BE2C (cell line): ENCODE data around the gene PLB1.

Experiments
- DNase-seq: peaks from one replicate; pipeline ENCODE4 v3.0.0-alpha.2; 2020
- H3K27me3 ChIP-seq: fragments of 250-450 bp; sonication (Bioruptor Pico); 2 replicates; pipeline ENCODE4 v1.5.1; 2020; ENCODE audit warnings: mild to moderate bottlenecking
- H3K36me3 ChIP-seq: fragments of 250-450 bp; sonication (Bioruptor Pico); 2 replicates; pipeline ENCODE4 v1.5.1; 2020; ENCODE audit warnings: mild to moderate bottlenecking
- H3K4me1 ChIP-seq: fragments of 250-450 bp; sonication (Bioruptor Pico); 2 replicates; pipeline ENCODE4 v1.5.1; 2020
- H3K4me3 ChIP-seq: 2 replicates; pipeline ENCODE4 v1.5.1; 2011; ENCODE audit warnings: low read depth, low read length
- H3K9me3 ChIP-seq: fragments of 250-450 bp; sonication (Bioruptor Pico); 2 replicates; pipeline ENCODE4 v1.5.1; 2020
- CTCF ChIP-seq: IDR thresholded peaks from 2 replicates; pipeline ENCODE4 v1.5.1; 2012; ENCODE audit warnings: mild to moderate bottlenecking, low read depth, low read length

Gene PLB1

GRCh38 chr2:28512607-28512965 is 16.7 kb downstream of the PLB1 start:
- H3K4me3 ChIP-seq = no peak overlapping the region
- H3K36me3 ChIP-seq = no peaks in the 10 kb centered on the region
- DNase-seq = no peak
- no peak for TF ChIP-seq CTCF
- no peaks in the 10 kb centered on the region for H3K27me3 ChIP-seq
- H3K4me1 ChIP-seq = peaks cover 14% of the 10 kb centered on the region
- H3K9me3 ChIP-seq = no peaks in the 10 kb centered on the region

GRCh38 chr2:28513097-28513496 is 17.2 kb downstream of the PLB1 start:
- Histone ChIP-seq H3K9me3 (no peaks in the 10 kb centered on the region), H3K27me3 (no peaks in the 10 kb centered on the region), H3K36me3 (no peaks in the 10 kb centered on the region), H3K4me1 (peaks cover 10% of the 10 kb centered on the region), H3K4me3 (no peak overlapping the region)
- TF ChIP-seq CTCF = no peak
- DNase-seq = peak; percentile 22

GRCh38 chr2:28515176-28515751 is 19.4 kb downstream of the PLB1 start:
- no peak for TF ChIP-seq CTCF
- H3K27me3 ChIP-seq = no peaks in the 10 kb centered on the region
- no peak overlapping the region for H3K4me3 ChIP-seq
- peaks cover 10% of the 10 kb centered on the region for H3K4me1 ChIP-seq
- DNase-seq = no peak
- H3K36me3 ChIP-seq = no peaks in the 10 kb centered on the region
- H3K9me3 ChIP-seq = no peaks in the 10 kb centered on the region

- Histone ChIP-seq H3K36me3 (no peaks in the 10 kb centered on the region), H3K4me1 (peaks cover 10% of the 10 kb centered on the region), H3K4me3 (no peak overlapping the region), H3K27me3 (no peaks in the 10 kb centered on the region), H3K9me3 (no peaks in the 10 kb centered on the region)
- TF ChIP-seq CTCF = no peak
- no peak for DNase-seq
These were observed 20.6 kb downstream of the PLB1 start for GRCh38 chr2:28516430-28516829.

DNA sequence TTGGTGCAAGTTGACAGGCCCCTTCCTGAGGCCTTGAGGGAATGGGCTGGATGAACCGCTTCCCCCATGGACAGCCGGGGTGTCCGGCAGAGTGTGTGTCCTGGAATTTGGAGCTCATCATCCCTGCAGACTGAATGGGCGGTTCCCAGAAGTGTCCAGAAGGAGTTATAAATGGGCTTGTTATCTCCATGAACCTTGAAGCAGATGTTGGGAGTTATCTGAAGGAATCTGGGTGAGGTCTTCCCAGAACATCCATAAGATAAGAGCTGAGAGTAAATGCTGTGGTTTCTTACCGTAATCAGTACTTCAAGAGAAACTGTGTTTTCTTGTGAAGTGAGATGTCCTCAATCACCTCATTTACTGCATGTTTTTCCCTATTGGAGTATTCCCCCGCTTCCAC is 21.1 kb downstream of the PLB1 start:
- no peak overlapping the region for H3K4me3 ChIP-seq
- H3K36me3 ChIP-seq = no peaks in the 10 kb centered on the region
- no peaks in the 10 kb centered on the region for H3K9me3 ChIP-seq
- DNase-seq = no peak
- H3K27me3 ChIP-seq = no peaks in the 10 kb centered on the region
- TF ChIP-seq CTCF = no peak
- peaks cover 10% of the 10 kb centered on the region for H3K4me1 ChIP-seq

DNA sequence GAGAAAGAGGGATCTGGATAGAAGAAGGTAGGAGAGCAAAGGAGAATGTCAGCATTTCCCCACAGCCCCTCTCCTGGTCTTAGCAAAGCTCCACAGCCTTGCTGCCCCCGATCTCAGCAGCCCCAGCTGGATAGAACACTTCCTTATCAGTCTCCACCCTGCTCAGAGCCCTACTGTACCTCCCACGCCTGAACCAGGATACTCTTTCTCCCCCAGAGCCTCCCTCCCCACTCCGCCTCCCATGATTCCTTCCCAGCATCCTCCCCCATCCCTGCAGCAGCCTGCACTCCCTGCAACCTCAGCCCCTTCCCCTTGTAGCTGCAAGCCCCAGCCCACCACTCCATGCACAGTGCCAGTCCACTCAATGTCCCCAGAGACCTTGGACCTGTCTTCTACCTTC is 25.8 kb downstream of the PLB1 start:
- Histone ChIP-seq H3K27me3 (no peaks in the 10 kb centered on the region), H3K4me3 (no peak overlapping the region), H3K36me3 (no peaks in the 10 kb centered on the region), H3K4me1 (no peaks in the 10 kb centered on the region; the same call in 1 of the 2 replicates), H3K9me3 (no peaks in the 10 kb centered on the region)
- DNase-seq = no peak
- no peak for TF ChIP-seq CTCF
